CD4-positive, alpha-beta T cell treated with Interleukin-17A for 4 hours (primary cell): Measurements from ENCODE around the gene RCSD1.

Experiments used
- DNase-seq: peaks from one replicate; pipeline ENCODE4 v3.0.0-alpha.2; 2020; ENCODE audit warnings: mixed read lengths

RCSD1 gene

GRCh38 chr1:167747988-167748387, 118.0 kb downstream of the RCSD1 start:
- DNase-seq, result no peak

GRCh38 chr1:167748906-167749305, 118.9 kb downstream of the RCSD1 start:
- DNase-seq, result no peak

- no peak for DNase-seq
These were observed 119.7 kb downstream of the RCSD1 start for GRCh38 chr1:167749741-167750140.

- DNase-seq, result no peak
These were observed 120.6 kb downstream of the RCSD1 start for GRCh38 chr1:167750641-167751040.

GRCh38 chr1:167751676-167752075, 121.6 kb downstream of the RCSD1 start:
- no peak for DNase-seq

- no peak for DNase-seq
These were observed 122.4 kb downstream of the RCSD1 start for GRCh38 chr1:167752219-167752985.

GRCh38 chr1:167755654-167756053, 125.6 kb downstream of the RCSD1 start:
- no peak for DNase-seq
